CD14-positive monocyte (primary cell): ENCODE results near the gene EML2. TPM values are rescaled to one million over a fixed set of nuclear protein-coding genes. Genes with fewer than 3 reads are reported as not detected.
A peak's percentile ranks its signal among the peaks of the same experiment; 100 is the strongest.
"Not testable (repeated sequence)": the region's sequence is repeated elsewhere in the genome, so short reads cannot be mapped to it uniquely, and the experiment has no call there.

Experiments
- DNase-seq, 3 donors: peaks; one replicate each; pipeline ENCODE4 v3.0.0-alpha.2; 2011 to 2022
- H2AFZ ChIP-seq: 2 replicates; pipeline ENCODE4 v1.6.0; 2012; ENCODE audit warnings: mild to moderate bottlenecking, low read depth, low read length, inconsistent platforms; ENCODE audit not compliant: insufficient read depth, poor library complexity, severe bottlenecking
- H3K27ac ChIP-seq, 2 donors: 1 replicate in 1 of 2; 2 replicates in 1 of 2; pipeline ENCODE4 v1.5.1; 2012 to 2013; ENCODE audit warnings: low read length in 2 of 2, control low read depth in 1 of 2, inconsistent platforms in 1 of 2, low read depth in 1 of 2, mild to moderate bottlenecking in 1 of 2
- H3K27me3 ChIP-seq, 2 donors: one replicate each; pipeline versions ENCODE4 v1.6.0 to v1.6.1; 2011 to 2013; ENCODE audit warnings: low read length in 2 of 2; ENCODE audit not compliant: control insufficient read depth in 2 of 2, insufficient read depth in 2 of 2
- H3K36me3 ChIP-seq, 2 donors: replicated peaks in 1 of 2; 1 replicate in 1 of 2; 2 replicates in 1 of 2; pipeline versions ENCODE4 v1.5.1 to v1.6.1; 2012 to 2013; ENCODE audit warnings: low read length in 2 of 2, control low read depth in 1 of 2, inconsistent platforms in 1 of 2, mild to moderate bottlenecking in 1 of 2; ENCODE audit not compliant: insufficient read depth in 2 of 2, control insufficient read depth in 1 of 2
- H3K4me1 ChIP-seq, 2 donors: 1 replicate in 1 of 2; 2 replicates in 1 of 2; pipeline versions ENCODE4 v1.5.1 to v1.6.1; 2012 to 2013; ENCODE audit warnings: low read length in 2 of 2, control low read depth in 1 of 2, inconsistent platforms in 1 of 2, mild to moderate bottlenecking in 1 of 2, moderate library complexity in 1 of 2; ENCODE audit not compliant: insufficient read depth in 2 of 2, control insufficient read depth in 1 of 2
- H3K4me2 ChIP-seq: replicated peaks from 2 replicates; pipeline ENCODE3; 2012; ENCODE audit warnings: low read length, moderate library complexity, mild to moderate bottlenecking; ENCODE audit not compliant: poor library complexity, severe bottlenecking; ENCODE audit errors: extremely low read depth
- H3K4me3 ChIP-seq, 3 experiments: fragments of 200-600 bp in 1 of 3; sonication (generic) in 1 of 3; replicated peaks in 1 of 3; 1 replicate in 2 of 3; 2 replicates in 1 of 3; pipeline ENCODE4 v1.5.1; 2011 to 2013; ENCODE audit warnings: low read length in 3 of 3, mild to moderate bottlenecking in 3 of 3, control low read depth in 2 of 3, low read depth in 2 of 3, inconsistent platforms in 1 of 3, moderate library complexity in 1 of 3
- H3K79me2 ChIP-seq: 2 replicates; pipeline ENCODE4 v1.6.0; 2012; ENCODE audit warnings: mild to moderate bottlenecking, control low read depth, inconsistent platforms, low read length, moderate library complexity; ENCODE audit not compliant: insufficient read depth
- H3K9ac ChIP-seq: 2 replicates; pipeline ENCODE4 v1.6.0; 2017; ENCODE audit warnings: low read length, mild to moderate bottlenecking; ENCODE audit not compliant: insufficient read depth, poor library complexity, severe bottlenecking
- H3K9me3 ChIP-seq, 2 donors: replicated peaks in 1 of 2; 1 replicate in 1 of 2; 2 replicates in 1 of 2; pipeline versions ENCODE4 v1.5.1 to v1.6.1; 2012 to 2013; ENCODE audit warnings: low read length in 2 of 2, control low read depth in 1 of 2; ENCODE audit not compliant: control insufficient read depth in 1 of 2, insufficient read depth in 1 of 2
- H4K20me1 ChIP-seq: 2 replicates; pipeline ENCODE4 v1.6.0; 2012; ENCODE audit warnings: mild to moderate bottlenecking, low read length, control low read depth, moderate library complexity; ENCODE audit not compliant: insufficient read depth
- H3K27ac Mint-ChIP-seq, 7 donors: one replicate each; pipeline ENCODE4 v1.8.0; 2020; ENCODE audit warnings: mild to moderate bottlenecking in 7 of 7, mixed read lengths in 7 of 7, moderate library complexity in 6 of 7, inconsistent platforms in 2 of 7
- H3K27me3 Mint-ChIP-seq, 3 donors: one replicate each; pipeline ENCODE4 v1.8.0; 2021 to 2022; ENCODE audit warnings: low read depth in 3 of 3, mild to moderate bottlenecking in 3 of 3, mixed read lengths in 3 of 3, moderate library complexity in 3 of 3, inconsistent platforms in 1 of 3
- H3K36me3 Mint-ChIP-seq, 2 donors: one replicate each; pipeline ENCODE4 v1.8.0; 2020; ENCODE audit warnings: mixed read lengths in 2 of 2, inconsistent platforms in 1 of 2, mild to moderate bottlenecking in 1 of 2
- H3K4me1 Mint-ChIP-seq: one replicate; pipeline ENCODE4 v1.8.0; 2020; ENCODE audit warnings: mild to moderate bottlenecking, mixed read lengths
- H3K4me3 Mint-ChIP-seq, 2 donors: one replicate each; pipeline ENCODE4 v1.8.0; 2020; ENCODE audit warnings: mild to moderate bottlenecking in 2 of 2, mixed read lengths in 2 of 2, moderate library complexity in 1 of 2
- H3K9me3 Mint-ChIP-seq, 7 donors: one replicate each; pipeline ENCODE4 v1.8.0; 2020 to 2022; ENCODE audit warnings: mixed read lengths in 7 of 7, mild to moderate bottlenecking in 6 of 7, moderate library complexity in 6 of 7, inconsistent platforms in 2 of 7
- WGBS: methylation state at CpG from one replicate; pipeline ENCODE4 v1.1.5; 2013; ENCODE audit warnings: missing lambda C conversion rate; ENCODE audit not compliant: insufficient coverage; 5-methylcytosine and 5-hydroxymethylcytosine counted together
- intact Hi-C, 2 donors: fragments of 100-400 bp; cut with micrococcal nuclease; formaldehyde crosslinking; loops; one replicate each; pipeline versions ENCODE4 v1.15.0 to v1.15.1; 2023
- polyA plus RNA-seq, 3 donors: library from polyadenylated mRNA; depleted of rRNA in 1 of 3; unstranded in 2 of 3; stranded (reverse) in 1 of 3; fragments of 300-500 nt in 2 of 3; fragments of >200 nt in 1 of 3; fragmentation: Illumina TruSeq in 2 of 3; gene quantifications; 1 replicate in 2 of 3; 2 replicates in 1 of 3; pipeline ENCODE4 v1.2.3, GENCODE V29; 2012 to 2021
- TF ChIP-seq, protein P1 (sequence below): fragments of 200-600 bp; IDR thresholded peaks from one replicate; pipeline ENCODE4 v1.8.0; 2022; ENCODE audit warnings: antibody characterized with exemption, mild to moderate bottlenecking

Gene EML2
- polyA plus RNA-seq, 3 donors, result 10.3 to 50.8 (median 11.9) TPM

DNA sequence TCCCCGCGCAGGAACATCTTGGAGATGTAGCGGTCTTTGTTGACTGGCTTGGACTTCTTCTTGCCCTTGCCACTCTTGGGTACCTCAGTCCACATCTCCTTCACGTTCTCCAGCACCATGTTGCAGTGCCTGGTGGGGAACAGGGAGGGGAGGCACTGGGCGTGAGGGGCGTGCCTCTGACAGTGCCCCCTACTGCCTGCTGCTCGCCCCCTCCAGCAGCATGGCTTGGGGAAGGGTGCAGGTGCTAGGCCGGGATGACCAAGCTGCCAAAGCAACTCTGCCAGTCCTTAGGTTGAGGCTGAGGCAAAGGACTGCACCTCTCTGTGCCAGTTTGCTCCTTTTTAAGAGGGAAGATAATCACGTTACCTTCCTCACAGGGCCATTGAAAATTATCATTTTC is 48.4 kb upstream of the EML2 start:
- H3K27ac ChIP-seq, result no peak overlapping the region
- H2AFZ ChIP-seq, result no peak overlapping the region
- peaks cover 26 to 48% of the 10 kb centered on the region in 2 donors for H3K36me3 ChIP-seq
- DNase-seq, result no peak
- no peaks in the 10 kb centered on the region for H3K27me3 ChIP-seq
- Mint-ChIP-seq H3K27me3 (peaks cover 0 to 4% (median 4%) of the 10 kb centered on the region in 3 donors), H3K4me1 (peaks cover 15% of the 10 kb centered on the region), H3K27ac (no peak overlapping the region), H3K4me3 (no peak overlapping the region), H3K36me3 (peaks cover 57 to 61% of the 10 kb centered on the region in 2 donors), H3K9me3 (peaks cover 0 to 1% (median 0%) of the 10 kb centered on the region in 7 donors)
- H3K4me1 ChIP-seq, result peaks cover 9 to 10% of the 10 kb centered on the region in 2 donors
- no peaks in the 10 kb centered on the region for H3K9me3 ChIP-seq
- H3K4me2 ChIP-seq, result no peak overlapping the region
- no peak overlapping the region for H3K4me3 ChIP-seq
- intact Hi-C loops, result loop anchor here in 1 of 2 donors (10.0 kb wide), 1 partner anchor 193 kb away; the partner anchor contains the start of genes PPM1N and RTN2
- 95% methylated on average over 5 of the region's 9 CpGs for WGBS
- TF ChIP-seq, protein P1, sequence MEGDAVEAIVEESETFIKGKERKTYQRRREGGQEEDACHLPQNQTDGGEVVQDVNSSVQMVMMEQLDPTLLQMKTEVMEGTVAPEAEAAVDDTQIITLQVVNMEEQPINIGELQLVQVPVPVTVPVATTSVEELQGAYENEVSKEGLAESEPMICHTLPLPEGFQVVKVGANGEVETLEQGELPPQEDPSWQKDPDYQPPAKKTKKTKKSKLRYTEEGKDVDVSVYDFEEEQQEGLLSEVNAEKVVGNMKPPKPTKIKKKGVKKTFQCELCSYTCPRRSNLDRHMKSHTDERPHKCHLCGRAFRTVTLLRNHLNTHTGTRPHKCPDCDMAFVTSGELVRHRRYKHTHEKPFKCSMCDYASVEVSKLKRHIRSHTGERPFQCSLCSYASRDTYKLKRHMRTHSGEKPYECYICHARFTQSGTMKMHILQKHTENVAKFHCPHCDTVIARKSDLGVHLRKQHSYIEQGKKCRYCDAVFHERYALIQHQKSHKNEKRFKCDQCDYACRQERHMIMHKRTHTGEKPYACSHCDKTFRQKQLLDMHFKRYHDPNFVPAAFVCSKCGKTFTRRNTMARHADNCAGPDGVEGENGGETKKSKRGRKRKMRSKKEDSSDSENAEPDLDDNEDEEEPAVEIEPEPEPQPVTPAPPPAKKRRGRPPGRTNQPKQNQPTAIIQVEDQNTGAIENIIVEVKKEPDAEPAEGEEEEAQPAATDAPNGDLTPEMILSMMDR, result no peak
- H4K20me1 ChIP-seq, result no peaks in the 10 kb centered on the region
- no peak overlapping the region for H3K9ac ChIP-seq
- peaks cover 14% of the 10 kb centered on the region for H3K79me2 ChIP-seq

DNA sequence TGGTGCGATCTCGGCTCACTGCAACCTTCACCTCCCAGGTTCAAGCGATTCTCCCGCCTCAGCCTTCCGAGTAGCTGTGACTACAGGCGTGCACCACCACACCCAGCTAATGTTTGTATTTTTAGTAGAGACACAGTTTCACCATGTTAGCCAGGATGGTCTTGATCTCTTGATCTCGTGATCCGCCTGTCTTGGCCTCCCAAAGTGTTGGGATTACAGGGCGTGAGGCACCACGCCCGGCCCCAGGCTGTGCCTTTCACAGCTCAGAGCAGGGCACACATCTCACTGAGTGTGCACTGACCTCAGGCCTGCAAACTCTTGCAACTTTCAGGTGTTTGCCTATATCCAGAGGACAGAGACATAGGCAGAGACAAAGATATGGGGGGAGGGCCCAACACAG is 45.8 kb upstream of the EML2 start:
- not testable (repeated sequence) for H3K4me3 Mint-ChIP-seq, H3K9ac ChIP-seq, H4K20me1 ChIP-seq, H3K9me3 Mint-ChIP-seq, H3K4me2 ChIP-seq, H3K79me2 ChIP-seq, H3K9me3 ChIP-seq, H3K27me3 ChIP-seq, DNase-seq, H3K4me1 ChIP-seq, H2AFZ ChIP-seq, H3K4me3 ChIP-seq, H3K27ac ChIP-seq, H3K4me1 Mint-ChIP-seq
- Mint-ChIP-seq H3K36me3 (peaks cover 57 to 61% of the 10 kb centered on the region in 2 donors), H3K27me3 (peaks cover 5 to 12% (median 7%) of the 10 kb centered on the region in 3 donors), H3K27ac (peak overlapping the region in 2 of 7 donors; percentile 30 to 61)
- 85% methylated on average over 5 of the region's 11 CpGs for WGBS
- peaks cover 26 to 48% of the 10 kb centered on the region in 2 donors for H3K36me3 ChIP-seq
- intact Hi-C loops, result loop anchor here in 1 of 2 donors (10.0 kb wide), 1 partner anchor 190 kb away; the partner anchor contains the start of genes PPM1N and RTN2
